HCT116 (cell line): ENCODE results near the gene AMDHD1. TPM values are rescaled to one million over a fixed set of nuclear protein-coding genes. Genes with fewer than 3 reads are reported as not detected.

Experiments
- ATAC-seq: fragments of 200-7000 bp; cut with Tn5 transposase; 2 replicates; pipeline ENCODE4 v1.9.1; 2020; ENCODE audit warnings: mild to moderate bottlenecking, moderate library complexity
- BruUV-seq: library from RNA; stranded (reverse); fragments of 400-500 nt; replicated peaks from 2 replicates; lab custom pipeline; 2021; lab: Mats Ljungman, UMichigan
- CTCF ChIA-PET: fragments of 300-600 bp; sonication (Branson Sonifier 250); formaldehyde crosslinking; loops from one replicate; lab custom pipeline; 2021; ENCODE audit warnings: antibody characterized with exemption; lab: Charles Lee
- POLR2A ChIA-PET: fragments of 300-600, 350-600 bp; sonication (Branson Sonifier 250); formaldehyde crosslinking; loops from one replicate; lab custom pipeline; 2021; ENCODE audit warnings: antibody characterized with exemption; lab: Charles Lee
- RAD21 ChIA-PET, 2 experiments: fragments of 300-600 bp; sonication (Branson Sonifier 250); formaldehyde crosslinking; loops; one replicate each; lab custom pipeline; 2023; ENCODE audit warnings: low total read pairs in 2 of 2; ENCODE audit not compliant: uncharacterized antibody in 2 of 2, unreplicated experiment in 2 of 2, low non-redundant PET in 1 of 2; lab: Charles Lee
- DNase-seq: peaks from one replicate; pipeline ENCODE4 v3.0.0-alpha.2; 2010; ENCODE audit warnings: low read depth, low spot score
- H2AFZ ChIP-seq: fragments of 200-600 bp; shearing (Covaris generic), sonication (generic); 2 replicates; pipeline ENCODE4 v1.6.1; 2017; ENCODE audit warnings: low read depth, mixed run types, mixed read lengths, antibody characterized with exemption, low read length; ENCODE audit not compliant: poor library complexity, severe bottlenecking
- H3K27ac ChIP-seq: 2 replicates; pipeline ENCODE4 v1.5.1; 2012; ENCODE audit warnings: low read depth, low read length
- H3K27me3 ChIP-seq: fragments of 200-600 bp; sonication (generic); 2 replicates; pipeline ENCODE4 v1.6.1; 2016; ENCODE audit warnings: mixed run types, low read length, mixed read lengths; ENCODE audit not compliant: insufficient read depth
- H3K36me3 ChIP-seq, 2 experiments: fragments of 200-500 bp in 1 of 2; fragments of 200-600 bp in 1 of 2; sonication (Bioruptor generic) in 1 of 2; sonication (generic) in 1 of 2; 2 replicates each; pipeline versions ENCODE4 v1.5.1 to v1.6.1; 2014 to 2016; ENCODE audit warnings: low read length in 2 of 2, inconsistent platforms in 1 of 2, mixed read lengths in 1 of 2, mixed run types in 1 of 2; ENCODE audit not compliant: insufficient read depth in 2 of 2, control insufficient read depth in 1 of 2
- H3K4me1 ChIP-seq, 2 experiments: fragments of 200-600 bp in 1 of 2; sonication (generic) in 1 of 2; 2 replicates each; pipeline versions ENCODE4 v1.5.1 to v1.6.1; 2012 to 2017; ENCODE audit warnings: low read length in 2 of 2, inconsistent platforms in 1 of 2, mild to moderate bottlenecking in 1 of 2, mixed read lengths in 1 of 2, mixed run types in 1 of 2, moderate library complexity in 1 of 2; ENCODE audit not compliant: insufficient read depth in 2 of 2, control insufficient read depth in 1 of 2
- H3K4me2 ChIP-seq: fragments of 200-600 bp; sonication (generic); 2 replicates; pipeline ENCODE4 v1.6.1; 2017; ENCODE audit warnings: mixed run types, low read length, mixed read lengths
- H3K4me3 ChIP-seq, 2 experiments: fragments of 200-600 bp in 1 of 2; sonication (generic) in 1 of 2; replicated peaks in 1 of 2; 2 replicates each; pipeline ENCODE4 v1.5.1; 2011 to 2016; ENCODE audit warnings: low read length in 2 of 2, control low read depth in 1 of 2, low read depth in 1 of 2, mild to moderate bottlenecking in 1 of 2, mixed read lengths in 1 of 2, mixed run types in 1 of 2
- H3K79me2 ChIP-seq: fragments of 200-600 bp; sonication (generic); 2 replicates; pipeline ENCODE4 v1.6.1; 2017; ENCODE audit warnings: mild to moderate bottlenecking, mixed run types, low read length, moderate library complexity, mixed read lengths; ENCODE audit not compliant: insufficient read depth
- H3K9ac ChIP-seq: fragments of 200-600 bp; sonication (generic); 2 replicates; pipeline ENCODE4 v1.6.1; 2016; ENCODE audit warnings: low read length, mixed read lengths
- H3K9me2 ChIP-seq: fragments of 200-600 bp; sonication (generic), shearing (Covaris generic); 2 replicates; pipeline ENCODE4 v1.6.1; 2017; ENCODE audit warnings: mixed run types, mild to moderate bottlenecking, moderate library complexity; ENCODE audit not compliant: insufficient read depth
- H3K9me3 ChIP-seq, 2 experiments: fragments of 200-500 bp in 1 of 2; fragments of 200-600 bp in 1 of 2; sonication (Bioruptor generic) in 1 of 2; sonication (generic) in 1 of 2; 2 replicates each; pipeline ENCODE4 v1.6.1; 2014 to 2017; ENCODE audit warnings: low read length in 2 of 2, mixed read lengths in 2 of 2, inconsistent platforms in 1 of 2, low read depth in 1 of 2, mild to moderate bottlenecking in 1 of 2, mixed run types in 1 of 2, moderate library complexity in 1 of 2; ENCODE audit not compliant: control insufficient read depth in 1 of 2, insufficient read depth in 1 of 2
- H4K20me1 ChIP-seq: fragments of 200-600 bp; sonication (generic), shearing (Covaris generic); 2 replicates; pipeline ENCODE4 v1.6.1; 2017; ENCODE audit warnings: mixed run types, mild to moderate bottlenecking, moderate library complexity; ENCODE audit not compliant: insufficient read depth
- EGR1 ChIP-seq: IDR thresholded peaks from 2 replicates; pipeline ENCODE4 v1.6.1; 2012; ENCODE audit warnings: low read depth
- ELF1 ChIP-seq: IDR thresholded peaks from 2 replicates; pipeline ENCODE4 v1.6.1; 2012; ENCODE audit warnings: low read depth, borderline replicate concordance
- EZH2 ChIP-seq: fragments of 200-600 bp; sonication (generic); IDR thresholded peaks from 2 replicates; pipeline ENCODE4 v1.6.1; 2017; ENCODE audit warnings: antibody characterized with exemption, mixed run types
- EZH2phosphoT487 ChIP-seq: fragments of 200-600 bp; IDR thresholded peaks from 2 replicates; pipeline ENCODE4 v1.6.1; 2018; ENCODE audit warnings: antibody characterized with exemption, borderline replicate concordance
- FOSL1 ChIP-seq: IDR thresholded peaks from 2 replicates; pipeline ENCODE4 v1.6.1; 2012; ENCODE audit warnings: low read depth
- JUND ChIP-seq: IDR thresholded peaks from 2 replicates; pipeline ENCODE4 v1.6.1; 2012
- POLR2A ChIP-seq: IDR thresholded peaks from 2 replicates; pipeline ENCODE4 v1.7.0; 2011; ENCODE audit warnings: borderline replicate concordance; ENCODE audit not compliant: insufficient read depth, insufficient read length; ENCODE audit errors: extremely low read depth
- POLR2AphosphoS5 ChIP-seq: IDR thresholded peaks from 2 replicates; pipeline ENCODE4 v1.6.1; 2011; ENCODE audit warnings: mild to moderate bottlenecking, low read depth, low read length, moderate library complexity
- RAD21 ChIP-seq: IDR thresholded peaks from 2 replicates; pipeline ENCODE4 v1.6.1; 2012; ENCODE audit warnings: low read depth, mild to moderate bottlenecking
- SP1 ChIP-seq: IDR thresholded peaks from 2 replicates; pipeline ENCODE4 v1.6.1; 2012; ENCODE audit warnings: low read depth
- SRF ChIP-seq: IDR thresholded peaks from 2 replicates; pipeline ENCODE4 v1.6.1; 2012; ENCODE audit warnings: low read depth
- TCF7L2 ChIP-seq: IDR thresholded peaks from 2 replicates; pipeline ENCODE4 v1.7.0; 2011; ENCODE audit warnings: borderline replicate concordance, inconsistent platforms; ENCODE audit not compliant: insufficient read depth, insufficient read length; ENCODE audit errors: extremely low read depth
- ZFX ChIP-seq: fragments of 450-650 bp; IDR thresholded peaks from 2 replicates; pipeline ENCODE4 v1.6.1; 2017
- ZNF274 ChIP-seq: fragments of 200-500 bp; sonication (Bioruptor generic); IDR thresholded peaks from 2 replicates; pipeline ENCODE4 v1.6.1; 2014; ENCODE audit warnings: mild to moderate bottlenecking, low read depth, low read length, inconsistent platforms
- intact Hi-C: fragments of 100-400 bp; cut with micrococcal nuclease; formaldehyde crosslinking; loops from 2 replicates; pipeline ENCODE4 v1.10.0; 2022
- total RNA-seq: library from RNA; stranded (reverse); gene quantifications from one replicate; pipeline ENCODE4 v1.2.1, GENCODE V29; 2021; ENCODE audit not compliant: unreplicated experiment
- TF ChIP-seq, protein P1 (sequence below): IDR thresholded peaks from 2 replicates; pipeline ENCODE4 v1.6.1; 2012
- TF ChIP-seq, protein P2 (sequence below): IDR thresholded peaks from 2 replicates; pipeline ENCODE4 v1.6.1; 2012
- TF ChIP-seq, protein P3 (sequence below), 3 experiments: fragments of 200-600 bp in 1 of 3; sonication (generic) in 1 of 3; IDR thresholded peaks in 2 of 3; conservative IDR thresholded peaks in 1 of 3; 2 replicates each; pipeline ENCODE4 v1.5.1; 2012 to 2017; ENCODE audit warnings: low read depth in 2 of 3, low read length in 2 of 3, antibody characterized with exemption in 1 of 3, borderline replicate concordance in 1 of 3, control low read depth in 1 of 3, mild to moderate bottlenecking in 1 of 3, mixed read lengths in 1 of 3, mixed run types in 1 of 3, moderate library complexity in 1 of 3; ENCODE audit not compliant: insufficient read depth in 1 of 3

AMDHD1 gene
- total RNA-seq, 1 experiment from 2014 or later: 3.0 TPM

DNA sequence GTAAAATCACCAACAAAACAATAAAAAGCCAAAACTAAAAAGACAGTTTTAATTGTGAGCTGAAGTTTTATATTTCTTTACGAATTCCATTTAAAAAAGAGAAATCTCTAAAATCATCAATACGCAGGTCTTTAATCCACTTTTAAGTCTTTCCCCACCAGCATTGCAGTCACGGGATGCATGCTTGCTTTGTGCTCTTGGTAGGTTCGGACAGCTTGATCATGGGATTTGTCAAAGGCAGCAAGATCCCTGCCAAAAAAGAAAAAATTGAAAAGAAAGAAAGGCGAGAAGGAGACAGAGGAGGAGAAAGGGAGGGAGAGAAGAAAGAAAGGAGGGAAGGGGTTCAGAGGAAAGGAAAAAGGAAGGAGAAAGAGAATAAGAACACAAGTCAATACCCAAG is 57.7 kb downstream of the AMDHD1 start:
- no TSS peak for BruUV-seq
- intact Hi-C loops: no loop called here
- no peak overlapping the region for H3K4me2 ChIP-seq
- H3K27ac ChIP-seq: no peak overlapping the region
- H3K4me1 ChIP-seq: no peaks in the 10 kb centered on the region
- TF ChIP-seq SP1: no peak
- TF ChIP-seq, protein P1, sequence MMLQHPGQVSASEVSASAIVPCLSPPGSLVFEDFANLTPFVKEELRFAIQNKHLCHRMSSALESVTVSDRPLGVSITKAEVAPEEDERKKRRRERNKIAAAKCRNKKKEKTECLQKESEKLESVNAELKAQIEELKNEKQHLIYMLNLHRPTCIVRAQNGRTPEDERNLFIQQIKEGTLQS: no peak
- TF ChIP-seq EZH2phosphoT487: no peak
- TF ChIP-seq, protein P2, sequence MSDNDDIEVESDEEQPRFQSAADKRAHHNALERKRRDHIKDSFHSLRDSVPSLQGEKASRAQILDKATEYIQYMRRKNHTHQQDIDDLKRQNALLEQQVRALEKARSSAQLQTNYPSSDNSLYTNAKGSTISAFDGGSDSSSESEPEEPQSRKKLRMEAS: no peak
- TF ChIP-seq ZNF274: no peak
- TF ChIP-seq RAD21: no peak
- no peak for TF ChIP-seq ZFX
- TF ChIP-seq, protein P3, sequence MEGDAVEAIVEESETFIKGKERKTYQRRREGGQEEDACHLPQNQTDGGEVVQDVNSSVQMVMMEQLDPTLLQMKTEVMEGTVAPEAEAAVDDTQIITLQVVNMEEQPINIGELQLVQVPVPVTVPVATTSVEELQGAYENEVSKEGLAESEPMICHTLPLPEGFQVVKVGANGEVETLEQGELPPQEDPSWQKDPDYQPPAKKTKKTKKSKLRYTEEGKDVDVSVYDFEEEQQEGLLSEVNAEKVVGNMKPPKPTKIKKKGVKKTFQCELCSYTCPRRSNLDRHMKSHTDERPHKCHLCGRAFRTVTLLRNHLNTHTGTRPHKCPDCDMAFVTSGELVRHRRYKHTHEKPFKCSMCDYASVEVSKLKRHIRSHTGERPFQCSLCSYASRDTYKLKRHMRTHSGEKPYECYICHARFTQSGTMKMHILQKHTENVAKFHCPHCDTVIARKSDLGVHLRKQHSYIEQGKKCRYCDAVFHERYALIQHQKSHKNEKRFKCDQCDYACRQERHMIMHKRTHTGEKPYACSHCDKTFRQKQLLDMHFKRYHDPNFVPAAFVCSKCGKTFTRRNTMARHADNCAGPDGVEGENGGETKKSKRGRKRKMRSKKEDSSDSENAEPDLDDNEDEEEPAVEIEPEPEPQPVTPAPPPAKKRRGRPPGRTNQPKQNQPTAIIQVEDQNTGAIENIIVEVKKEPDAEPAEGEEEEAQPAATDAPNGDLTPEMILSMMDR (IDR thresholded peaks at IDR 0.05 in 2 of 3, conservative IDR thresholded peaks at IDR 0.05 in 1 of 3; ENCODE audit: borderline replicate concordance in 1 of 3, insufficient read depth in 1 of 3, low read depth in 2 of 3, low read length in 2 of 3): no peak
- no peak for TF ChIP-seq POLR2A
- TF ChIP-seq JUND: no peak
- TF ChIP-seq SRF: no peak
- TF ChIP-seq EZH2: no peak
- no peak for TF ChIP-seq FOSL1
- no peak for TF ChIP-seq POLR2AphosphoS5
- TF ChIP-seq EGR1: no peak
- no peak for TF ChIP-seq ELF1
- no peak for TF ChIP-seq TCF7L2
- no peak overlapping the region for H3K4me3 ChIP-seq
- H3K9me2 ChIP-seq: no peaks in the 10 kb centered on the region
- CTCF ChIA-PET: no interaction called here
- no peaks in the 10 kb centered on the region for H3K79me2 ChIP-seq
- H4K20me1 ChIP-seq: no peaks in the 10 kb centered on the region
- no peak overlapping the region for H3K9ac ChIP-seq
- no peak for DNase-seq
- no peaks in the 10 kb centered on the region for H3K9me3 ChIP-seq
- H2AFZ ChIP-seq: no peak overlapping the region
- RAD21 ChIA-PET: interaction anchor here in 1 of 2 experiments (0.6 kb wide), 1 partner anchor 28 kb away, joined by 3 read pairs; no protein-coding TSS in a partner anchor
- no peak for ATAC-seq
- POLR2A ChIA-PET: no interaction called here
- peaks cover 8 to 24% of the 10 kb centered on the region in 2 experiments; a peak in 2 of 4 replicates for H3K36me3 ChIP-seq
- H3K27me3 ChIP-seq: no peaks in the 10 kb centered on the region
